ENCODE data around the gene SIAH3.
"Not testable (repeated sequence)": the region's sequence is repeated elsewhere in the genome, so short reads cannot be mapped to it uniquely, and the experiment has no call there.

SIAH3 gene

GRCh38 chr13:45779901-45780300 lies 71.7 kb downstream of the SIAH3 start:
- DNase-seq: no peak

GRCh38 chr13:45778882-45779281 lies 72.7 kb downstream of the SIAH3 start:
- no peak for DNase-seq

GRCh38 chr13:45776748-45777147 lies 74.8 kb downstream of the SIAH3 start:
- no peak for DNase-seq

- no peak for DNase-seq
Measured at GRCh38 chr13:45775401-45775963, 76.1 kb downstream of the SIAH3 start.

GRCh38 chr13:45773944-45774343 lies 77.6 kb downstream of the SIAH3 start:
- no peak for DNase-seq

GRCh38 chr13:45773236-45773635 lies 78.3 kb downstream of the SIAH3 start:
- no peak for DNase-seq

GRCh38 chr13:45770886-45771285 lies 80.7 kb downstream of the SIAH3 start:
- DNase-seq: no peak

GRCh38 chr13:45768656-45769479 lies 82.7 kb downstream of the SIAH3 start:
- DNase-seq: no peak

GRCh38 chr13:45765464-45765863 lies 86.1 kb downstream of the SIAH3 start:
- no peak for DNase-seq

- no peak for DNase-seq
Measured at GRCh38 chr13:45763419-45763818, 88.1 kb downstream of the SIAH3 start.

GRCh38 chr13:45757589-45757988 lies 94.0 kb downstream of the SIAH3 start:
- DNase-seq: not testable (repeated sequence)

GRCh38 chr13:45756498-45756897 lies 95.1 kb downstream of the SIAH3 start:
- not testable (repeated sequence) for DNase-seq

GRCh38 chr13:45752510-45752909 lies 99.0 kb downstream of the SIAH3 start:
- DNase-seq: no peak

GRCh38 chr13:45751885-45752284 lies 99.7 kb downstream of the SIAH3 start:
- no peak for DNase-seq

GRCh38 chr13:45750566-45750965 lies 101.0 kb downstream of the SIAH3 start:
- DNase-seq: no peak

GRCh38 chr13:45748941-45749759 lies 102.4 kb downstream of the SIAH3 start:
- DNase-seq: no peak

GRCh38 chr13:45747071-45747470 lies 104.5 kb downstream of the SIAH3 start:
- no peak for DNase-seq

- no peak for DNase-seq
Measured at GRCh38 chr13:45744979-45745378, 106.6 kb downstream of the SIAH3 start.

- no peak for DNase-seq
Measured at GRCh38 chr13:45742985-45743384, 108.6 kb downstream of the SIAH3 start.

- no peak for DNase-seq
Measured at GRCh38 chr13:45737571-45738017, 114.0 kb downstream of the SIAH3 start.

GRCh38 chr13:45733361-45733760 lies 118.2 kb downstream of the SIAH3 start:
- DNase-seq: no peak

GRCh38 chr13:45732916-45733315 lies 118.6 kb downstream of the SIAH3 start:
- no peak for DNase-seq

- DNase-seq: no peak
Measured at GRCh38 chr13:45731455-45731854, 120.1 kb downstream of the SIAH3 start.

- DNase-seq: no peak
Measured at GRCh38 chr13:45728759-45729158, 122.8 kb downstream of the SIAH3 start.
